ENCODE data around the gene ARL6IP4.

ARL6IP4 gene

GRCh38 chr12:122974892-122975789 is 5.3 kb upstream of the ARL6IP4 start, which contains the start of gene OGFOD2:
Gene OGFOD2, plus strand, starts transcription at chr12:122975244. Its CDS starts 8 bp downstream, at chr12:122975252.
- H3K9ac ChIP-seq (ENCODE audit: low read length) = peak within 1 kb of the TSS; percentile 95
- no peaks in the 10 kb centered on the region for H3K27me3 ChIP-seq (ENCODE audit: control insufficient read depth, insufficient read depth, low read length)
- H3K4me3 ChIP-seq (ENCODE audit: low read length) = peak within 1 kb of the TSS; percentile 97
- no peaks in the 10 kb centered on the region for H3K36me3 ChIP-seq (ENCODE audit: control insufficient read depth, low read depth, low read length)
- H3K9me3 ChIP-seq (ENCODE audit: control insufficient read depth, low read depth, low read length) = no peaks in the 10 kb centered on the region
- H3K27ac ChIP-seq (ENCODE audit: low read length) = peak within 1 kb of the TSS; percentile 84
- peaks cover 5% of the 10 kb centered on the region for H3K4me1 ChIP-seq (ENCODE audit: control insufficient read depth, low read depth, low read length)

DNA sequence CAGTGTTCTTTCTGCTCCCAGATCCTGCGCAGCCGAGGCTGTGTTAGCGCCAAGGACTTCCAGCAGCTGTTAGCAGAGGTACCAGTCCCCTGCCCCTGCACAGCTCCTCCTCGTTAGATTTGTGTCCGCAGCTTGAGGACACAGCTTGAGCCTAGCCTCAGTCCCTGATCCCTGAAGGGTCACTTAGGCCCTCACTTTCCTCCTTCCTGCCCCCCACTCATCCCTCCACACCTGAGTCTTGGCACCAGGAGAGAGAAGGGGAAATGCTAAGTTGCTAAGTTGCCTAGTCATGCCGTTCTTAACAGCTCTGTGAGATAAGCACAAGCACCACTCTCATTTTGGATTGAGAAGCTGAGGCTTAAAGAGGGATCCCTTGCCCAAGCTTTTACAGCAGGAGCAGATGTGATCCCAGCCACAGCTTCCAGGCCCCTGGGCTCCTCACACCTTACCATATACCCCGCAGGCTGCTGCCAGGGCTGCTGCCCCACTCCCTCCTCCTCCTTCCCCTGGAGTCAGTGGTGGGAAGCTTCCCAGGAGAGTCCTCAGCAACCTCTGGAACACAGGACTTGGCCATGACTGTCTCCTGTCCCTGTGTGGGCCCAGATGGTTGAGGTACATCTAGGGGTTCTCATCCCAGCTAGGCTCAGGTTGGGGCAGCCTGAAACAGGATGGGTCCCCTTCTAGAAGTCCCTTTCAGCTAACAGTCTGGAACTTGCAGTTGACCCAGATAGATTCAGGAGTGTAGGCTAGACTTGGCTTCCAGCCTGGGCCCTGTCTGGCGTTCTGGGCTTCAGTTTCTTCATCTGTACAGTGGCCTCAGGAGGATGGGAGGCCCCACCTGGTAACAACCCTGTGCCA is 4.5 kb upstream of the ARL6IP4 start:
- H3K9me3 ChIP-seq (ENCODE audit: control insufficient read depth, low read depth, low read length) = no peaks in the 10 kb centered on the region
- H3K27me3 ChIP-seq (ENCODE audit: control insufficient read depth, insufficient read depth, low read length) = no peaks in the 10 kb centered on the region
- no peaks in the 10 kb centered on the region for H3K36me3 ChIP-seq (ENCODE audit: control insufficient read depth, low read depth, low read length)
- H3K27ac ChIP-seq (ENCODE audit: low read length) = no peak overlapping the region
- peaks cover 5% of the 10 kb centered on the region for H3K4me1 ChIP-seq (ENCODE audit: control insufficient read depth, low read depth, low read length)
- peak overlapping the region; percentile 97 for H3K4me3 ChIP-seq (ENCODE audit: low read length)
- peak overlapping the region; percentile 95 for H3K9ac ChIP-seq (ENCODE audit: low read length)

- no peak overlapping the region for H3K27ac ChIP-seq (ENCODE audit: low read length)
- no peak overlapping the region for H3K9ac ChIP-seq (ENCODE audit: low read length)
- H3K4me1 ChIP-seq (ENCODE audit: control insufficient read depth, low read depth, low read length) = peaks cover 5% of the 10 kb centered on the region
- no peak overlapping the region for H3K4me3 ChIP-seq (ENCODE audit: low read length)
- no peaks in the 10 kb centered on the region for H3K9me3 ChIP-seq (ENCODE audit: control insufficient read depth, low read depth, low read length)
- H3K36me3 ChIP-seq (ENCODE audit: control insufficient read depth, low read depth, low read length) = no peaks in the 10 kb centered on the region
- no peaks in the 10 kb centered on the region for H3K27me3 ChIP-seq (ENCODE audit: control insufficient read depth, insufficient read depth, low read length)
These were observed 3.9 kb upstream of the ARL6IP4 start for GRCh38 chr12:122976648-122976975.

DNA sequence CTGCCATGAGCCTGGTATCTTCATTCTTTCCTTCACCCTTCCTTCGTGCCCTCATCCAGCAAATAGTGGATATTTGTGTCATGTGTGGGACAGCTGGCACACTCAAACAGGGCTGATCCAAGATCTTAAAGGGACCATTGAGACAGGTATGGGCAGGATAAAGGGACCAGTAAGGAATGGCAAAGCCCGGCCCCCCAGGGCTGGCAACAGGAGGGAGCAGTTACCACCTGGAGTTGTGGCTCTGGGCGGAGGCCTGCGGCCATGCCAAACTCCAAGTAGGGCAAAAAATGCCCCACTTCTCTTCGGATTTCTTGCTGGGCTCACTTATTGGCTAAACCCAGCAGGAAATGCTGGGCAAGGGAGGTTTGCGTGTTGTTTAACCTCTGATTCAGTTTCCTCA is 3.3 kb upstream of the ARL6IP4 start:
- H3K4me1 ChIP-seq (ENCODE audit: control insufficient read depth, low read depth, low read length) = peaks cover 5% of the 10 kb centered on the region
- no peak overlapping the region for H3K4me3 ChIP-seq (ENCODE audit: low read length)
- H3K27me3 ChIP-seq (ENCODE audit: control insufficient read depth, insufficient read depth, low read length) = no peaks in the 10 kb centered on the region
- H3K27ac ChIP-seq (ENCODE audit: low read length) = no peak overlapping the region
- H3K9ac ChIP-seq (ENCODE audit: low read length) = no peak overlapping the region
- H3K9me3 ChIP-seq (ENCODE audit: control insufficient read depth, low read depth, low read length) = no peaks in the 10 kb centered on the region
- no peaks in the 10 kb centered on the region for H3K36me3 ChIP-seq (ENCODE audit: control insufficient read depth, low read depth, low read length)

DNA sequence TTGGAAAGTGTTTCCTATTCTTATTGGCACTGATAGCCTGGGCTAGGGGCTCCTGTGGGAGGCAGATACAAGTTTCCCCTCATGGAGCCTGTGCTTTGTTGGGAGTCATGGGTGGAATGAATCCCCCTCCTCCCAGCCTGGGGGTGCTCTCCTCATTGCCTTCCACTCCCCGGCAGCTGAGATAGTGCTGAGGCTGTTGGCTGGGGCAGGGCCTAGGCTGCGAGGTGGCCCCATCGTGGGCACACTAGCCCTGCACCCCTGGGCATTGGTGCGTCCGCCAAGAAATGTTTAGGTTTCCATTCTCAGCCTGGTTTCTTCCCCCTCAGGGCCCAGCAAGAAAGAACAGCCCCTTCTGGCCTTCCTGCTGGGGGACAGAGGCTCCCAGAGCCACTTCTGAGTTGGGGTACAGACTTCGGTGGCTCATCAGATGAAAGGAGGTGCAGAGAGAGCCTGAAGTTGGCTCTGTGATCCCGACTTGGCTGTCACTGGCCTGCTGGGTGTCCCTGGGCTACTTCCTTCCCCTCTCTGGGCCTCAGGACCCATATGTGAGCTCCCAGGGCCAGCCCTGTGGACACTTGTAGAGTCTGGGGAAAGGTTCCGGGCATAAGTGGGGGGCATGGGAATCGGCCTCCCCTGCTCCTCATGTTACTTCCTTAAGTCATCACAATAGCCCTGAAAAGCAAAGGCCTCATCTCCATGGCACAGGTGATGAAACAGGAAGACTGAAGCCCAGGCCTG is 2.7 kb upstream of the ARL6IP4 start:
- no peaks in the 10 kb centered on the region for H3K9me3 ChIP-seq (ENCODE audit: control insufficient read depth, low read depth, low read length)
- no peak overlapping the region for H3K9ac ChIP-seq (ENCODE audit: low read length)
- H3K36me3 ChIP-seq (ENCODE audit: control insufficient read depth, low read depth, low read length) = no peaks in the 10 kb centered on the region
- no peak overlapping the region for H3K4me3 ChIP-seq (ENCODE audit: low read length)
- H3K4me1 ChIP-seq (ENCODE audit: control insufficient read depth, low read depth, low read length) = peaks cover 5% of the 10 kb centered on the region
- no peak overlapping the region for H3K27ac ChIP-seq (ENCODE audit: low read length)
- H3K27me3 ChIP-seq (ENCODE audit: control insufficient read depth, insufficient read depth, low read length) = no peaks in the 10 kb centered on the region

- Histone ChIP-seq H3K4me3 (ENCODE audit: low read length) (no peak overlapping the region), H3K27me3 (ENCODE audit: control insufficient read depth, insufficient read depth, low read length) (no peaks in the 10 kb centered on the region), H3K9me3 (ENCODE audit: control insufficient read depth, low read depth, low read length) (no peaks in the 10 kb centered on the region), H3K27ac (ENCODE audit: low read length) (no peak overlapping the region), H3K36me3 (ENCODE audit: control insufficient read depth, low read depth, low read length) (peaks cover 4% of the 10 kb centered on the region), H3K4me1 (ENCODE audit: control insufficient read depth, low read depth, low read length) (peaks cover 5% of the 10 kb centered on the region), H3K9ac (ENCODE audit: low read length) (no peak overlapping the region)
These were observed 1.9 kb upstream of the ARL6IP4 start for GRCh38 chr12:122978507-122978955.

DNA sequence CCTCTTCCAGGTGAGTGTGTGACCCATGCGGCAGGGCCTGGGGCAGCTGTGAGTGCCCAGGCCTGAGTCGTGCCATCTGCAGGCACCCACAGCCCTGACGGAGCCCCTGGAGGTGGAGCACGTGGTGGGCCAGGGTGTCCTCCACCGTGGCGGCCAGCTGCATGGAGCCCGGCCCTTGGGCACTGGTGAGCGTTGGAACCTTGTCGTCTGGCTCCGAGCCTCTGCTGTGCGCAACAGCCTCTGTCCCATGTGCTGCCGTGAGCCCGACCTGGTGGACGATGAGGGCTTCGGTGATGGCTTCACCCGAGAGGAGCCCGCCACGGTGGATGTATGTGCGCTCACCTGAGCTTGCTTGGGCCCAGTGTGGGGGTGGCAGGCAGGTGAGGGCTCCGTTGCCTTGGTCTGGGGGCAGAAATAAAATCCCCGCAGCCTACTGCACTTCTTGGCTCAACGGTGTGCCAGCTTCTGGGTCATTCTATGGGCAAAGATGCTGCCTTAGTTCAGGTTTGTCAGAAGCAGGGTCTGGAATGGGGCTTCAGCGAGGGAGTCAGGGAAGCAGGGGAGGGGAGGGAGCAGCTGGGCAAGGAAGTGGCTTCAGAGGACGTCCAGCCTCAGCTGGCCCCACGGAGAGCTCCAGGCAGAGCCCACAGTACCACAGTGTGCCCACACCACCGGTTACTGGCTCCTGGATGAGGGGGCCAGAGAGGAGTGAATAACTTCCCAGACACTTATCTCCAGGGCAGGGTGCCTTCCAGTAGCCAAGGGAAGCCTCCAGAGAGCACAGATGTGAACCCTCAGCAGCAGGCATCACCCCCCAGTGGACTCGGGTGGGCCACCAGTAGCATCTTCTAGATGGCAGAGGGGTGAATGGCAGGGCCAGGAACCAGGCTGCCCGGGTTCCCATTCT is 1.2 kb upstream of the ARL6IP4 start:
- H3K27ac ChIP-seq (ENCODE audit: low read length) = no peak overlapping the region
- H3K36me3 ChIP-seq (ENCODE audit: control insufficient read depth, low read depth, low read length) = peaks cover 4% of the 10 kb centered on the region
- peaks cover 8% of the 10 kb centered on the region for H3K4me1 ChIP-seq (ENCODE audit: control insufficient read depth, low read depth, low read length)
- peak overlapping the region; percentile 78 for H3K4me3 ChIP-seq (ENCODE audit: low read length)
- H3K9ac ChIP-seq (ENCODE audit: low read length) = no peak overlapping the region
- H3K27me3 ChIP-seq (ENCODE audit: control insufficient read depth, insufficient read depth, low read length) = no peaks in the 10 kb centered on the region
- no peaks in the 10 kb centered on the region for H3K9me3 ChIP-seq (ENCODE audit: control insufficient read depth, low read depth, low read length)

GRCh38 chr12:122979908-122980182 is 636 bp upstream of the ARL6IP4 start:
- Histone ChIP-seq H3K36me3 (ENCODE audit: control insufficient read depth, low read depth, low read length) (peaks cover 4% of the 10 kb centered on the region), H3K27ac (ENCODE audit: low read length) (no peak overlapping the region), H3K27me3 (ENCODE audit: control insufficient read depth, insufficient read depth, low read length) (no peaks in the 10 kb centered on the region)

DNA sequence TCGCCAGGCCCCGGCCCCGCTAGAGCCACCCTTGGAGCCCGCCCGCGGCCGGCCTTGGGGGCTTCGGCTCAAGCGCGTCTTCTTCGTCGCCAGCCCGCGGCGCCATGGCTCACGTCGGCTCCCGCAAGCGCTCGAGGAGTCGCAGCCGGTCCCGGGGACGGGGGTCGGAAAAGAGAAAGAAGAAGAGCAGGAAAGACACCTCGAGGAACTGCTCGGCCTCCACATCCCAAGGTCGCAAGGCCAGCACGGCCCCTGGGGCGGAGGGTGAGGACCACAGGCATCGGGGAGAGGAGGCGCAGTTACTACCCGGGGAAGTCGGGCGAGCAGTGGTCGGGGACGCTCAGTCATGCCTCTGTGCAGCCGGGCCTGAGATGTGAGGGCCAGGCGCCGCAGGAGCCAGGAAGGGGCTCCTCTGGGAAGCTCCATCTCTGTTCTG is 573 bp downstream of the ARL6IP4 start:
- Histone ChIP-seq H3K36me3 (ENCODE audit: control insufficient read depth, low read depth, low read length) (peaks cover 4% of the 10 kb centered on the region), H3K27ac (ENCODE audit: low read length) (no peak overlapping the region), H3K4me3 (ENCODE audit: low read length) (peak overlapping the region; percentile 78)

More at GRCh38 chr12:122979908-122980182, 636 bp upstream of the ARL6IP4 start:
- peaks cover 8% of the 10 kb centered on the region for H3K4me1 ChIP-seq (ENCODE audit: control insufficient read depth, low read depth, low read length)
- H3K4me3 ChIP-seq (ENCODE audit: low read length) = peak overlapping the region; percentile 78
- H3K9me3 ChIP-seq (ENCODE audit: control insufficient read depth, low read depth, low read length) = no peaks in the 10 kb centered on the region
- H3K9ac ChIP-seq (ENCODE audit: low read length) = peak overlapping the region; percentile 74

GRCh38 chr12:122981587-122982476 is 1.4 kb downstream of the ARL6IP4 start:
- no peaks in the 10 kb centered on the region for H3K9me3 ChIP-seq (ENCODE audit: control insufficient read depth, low read depth, low read length)
- no peak overlapping the region for H3K27ac ChIP-seq (ENCODE audit: low read length)
- H3K36me3 ChIP-seq (ENCODE audit: control insufficient read depth, low read depth, low read length) = peaks cover 4% of the 10 kb centered on the region
- no peaks in the 10 kb centered on the region for H3K27me3 ChIP-seq (ENCODE audit: control insufficient read depth, insufficient read depth, low read length)
- H3K4me3 ChIP-seq (ENCODE audit: low read length) = peak overlapping the region; percentile 78
- peak overlapping the region; percentile 74 for H3K9ac ChIP-seq (ENCODE audit: low read length)
- H3K4me1 ChIP-seq (ENCODE audit: control insufficient read depth, low read depth, low read length) = peaks cover 8% of the 10 kb centered on the region

More for the DNA sequence above, 573 bp downstream of the ARL6IP4 start:
- Histone ChIP-seq H3K9ac (ENCODE audit: low read length) (peak overlapping the region; percentile 74), H3K4me1 (ENCODE audit: control insufficient read depth, low read depth, low read length) (peaks cover 8% of the 10 kb centered on the region), H3K27me3 (ENCODE audit: control insufficient read depth, insufficient read depth, low read length) (no peaks in the 10 kb centered on the region), H3K9me3 (ENCODE audit: control insufficient read depth, low read depth, low read length) (no peaks in the 10 kb centered on the region)

Measured in iPS-18a (cell line).